Osteoblast (primary cell): ENCODE measurements around the gene PLXDC2. TPM values are rescaled to one million over a fixed set of nuclear protein-coding genes. Genes with fewer than 3 reads are reported as not detected.

ENCODE experiments used
- DNase-seq: peaks from one replicate; pipeline ENCODE4 v3.0.0; 2011; ENCODE audit warnings: low spot score, mixed read lengths; ENCODE audit not compliant: insufficient read length; ENCODE audit errors: missing footprints
- H2AFZ ChIP-seq: 2 replicates; pipeline ENCODE4 v1.6.0; 2011; ENCODE audit warnings: mild to moderate bottlenecking, low read length
- H3K27ac ChIP-seq: 2 replicates; pipeline ENCODE4 v1.5.1; 2011; ENCODE audit warnings: mild to moderate bottlenecking, low read depth, low read length, moderate library complexity
- H3K27me3 ChIP-seq: 2 replicates; pipeline ENCODE4 v1.6.0; 2012; ENCODE audit warnings: mild to moderate bottlenecking, control low read depth, inconsistent platforms, low read length, moderate library complexity; ENCODE audit not compliant: insufficient read depth
- H3K36me3 ChIP-seq: 2 replicates; pipeline ENCODE4 v1.5.1; 2011; ENCODE audit warnings: mild to moderate bottlenecking, low read length, control low read depth, moderate library complexity; ENCODE audit not compliant: insufficient read depth
- H3K4me1 ChIP-seq: 2 replicates; pipeline ENCODE4 v1.5.1; 2011; ENCODE audit warnings: mild to moderate bottlenecking, low read length, control low read depth, moderate library complexity; ENCODE audit not compliant: insufficient read depth
- H3K4me2 ChIP-seq: 2 replicates; pipeline ENCODE4 v1.6.0; 2011; ENCODE audit warnings: mild to moderate bottlenecking, low read length; ENCODE audit not compliant: insufficient read depth
- H3K4me3 ChIP-seq: fragments of 200-600 bp; sonication (generic); 3 replicates; pipeline ENCODE4 v1.5.1; 2012; ENCODE audit warnings: mild to moderate bottlenecking, low read length, inconsistent platforms; ENCODE audit not compliant: insufficient read depth
- H3K79me2 ChIP-seq: 2 replicates; pipeline ENCODE4 v1.6.0; 2012; ENCODE audit warnings: mild to moderate bottlenecking, low read length, control low read depth, inconsistent platforms; ENCODE audit not compliant: insufficient read depth
- H3K9me3 ChIP-seq: 2 replicates; pipeline ENCODE4 v1.5.1; 2011; ENCODE audit warnings: low read depth, low read length, control low read depth
- H4K20me1 ChIP-seq: 2 replicates; pipeline ENCODE4 v1.6.0; 2012; ENCODE audit warnings: mild to moderate bottlenecking, low read length, control low read depth; ENCODE audit not compliant: insufficient read depth
- CTCF ChIP-seq: IDR thresholded peaks from 2 replicates; pipeline ENCODE4 v1.5.1; 2011; ENCODE audit warnings: mild to moderate bottlenecking, low read depth, low read length, moderate library complexity; ENCODE audit errors: extremely low read depth
- total RNA-seq: library from RNA; depleted of rRNA; stranded (reverse); fragments of >200 nt; gene quantifications from 2 replicates; pipeline ENCODE4 v1.2.3, GENCODE V29; 2012

The PLXDC2 gene
- total RNA-seq, 1 donor: 63.3 TPM

- Histone ChIP-seq H3K4me2 (no peak overlapping the region), H3K36me3 (no peaks in the 10 kb centered on the region), H3K79me2 (no peaks in the 10 kb centered on the region), H3K4me3 (no peak overlapping the region), H3K9me3 (no peaks in the 10 kb centered on the region), H3K27ac (no peak overlapping the region), H3K4me1 (no peaks in the 10 kb centered on the region), H3K27me3 (no peaks in the 10 kb centered on the region), H4K20me1 (no peaks in the 10 kb centered on the region), H2AFZ (no peak overlapping the region)
- no peak for DNase-seq
- no peak for TF ChIP-seq CTCF
These were observed 213.3 kb downstream of the PLXDC2 start for GRCh38 chr10:20029523-20029922.

DNA sequence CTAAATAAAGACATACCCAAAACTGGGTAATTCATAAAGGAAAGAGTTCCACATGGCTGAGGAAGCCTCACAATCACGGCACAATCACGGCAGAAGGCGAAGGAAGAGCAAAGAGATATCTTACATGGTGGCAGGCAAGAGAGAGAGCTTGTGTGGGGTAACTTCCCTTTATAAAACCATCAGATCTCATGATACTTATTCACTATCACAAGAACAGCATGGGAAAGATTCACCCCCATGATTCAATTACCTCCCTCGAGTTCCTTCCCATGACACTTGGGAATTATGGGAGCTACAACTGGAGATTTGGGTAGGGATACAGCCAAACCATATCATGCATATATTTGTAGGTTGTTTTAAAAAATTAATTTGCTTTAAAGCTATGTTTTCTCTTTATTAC lies 217.2 kb downstream of the PLXDC2 start:
- Histone ChIP-seq H3K4me2 (no peak overlapping the region), H3K79me2 (no peaks in the 10 kb centered on the region)

DNA sequence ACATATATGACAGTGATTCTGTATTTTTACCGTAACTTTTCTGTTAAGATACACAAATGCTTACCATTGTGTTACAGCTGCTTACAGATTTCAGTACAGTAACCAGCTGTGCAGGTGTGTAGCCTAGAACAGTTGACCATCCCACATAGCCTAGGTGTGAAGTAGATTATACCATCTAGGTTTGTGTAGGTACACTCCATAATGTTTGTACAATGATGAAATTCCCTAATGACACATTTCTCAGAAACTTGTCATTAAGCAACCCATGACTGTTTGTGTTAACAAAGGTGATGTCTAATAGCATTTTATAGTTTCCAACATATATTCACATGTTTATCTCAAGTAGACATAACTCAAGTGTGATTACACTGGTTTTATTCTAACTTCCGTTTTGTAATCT lies 218.5 kb downstream of the PLXDC2 start:
- Histone ChIP-seq H3K27ac (no peak overlapping the region), H3K4me1 (no peaks in the 10 kb centered on the region), H3K9me3 (no peaks in the 10 kb centered on the region), H2AFZ (no peak overlapping the region), H3K79me2 (no peaks in the 10 kb centered on the region), H3K4me2 (no peak overlapping the region), H3K27me3 (no peaks in the 10 kb centered on the region), H3K4me3 (no peak overlapping the region), H3K36me3 (no peaks in the 10 kb centered on the region), H4K20me1 (no peaks in the 10 kb centered on the region)
- no peak for DNase-seq
- no peak for TF ChIP-seq CTCF

More for the DNA sequence above, 217.2 kb downstream of the PLXDC2 start:
- no peak overlapping the region for H3K4me3 ChIP-seq
- no peak overlapping the region for H2AFZ ChIP-seq
- H3K36me3 ChIP-seq: no peaks in the 10 kb centered on the region
- no peak for DNase-seq
- H4K20me1 ChIP-seq: no peaks in the 10 kb centered on the region
- H3K9me3 ChIP-seq: no peaks in the 10 kb centered on the region
- H3K27ac ChIP-seq: no peak overlapping the region
- no peaks in the 10 kb centered on the region for H3K27me3 ChIP-seq
- TF ChIP-seq CTCF: no peak
- no peaks in the 10 kb centered on the region for H3K4me1 ChIP-seq

GRCh38 chr10:20040012-20040411 lies 223.8 kb downstream of the PLXDC2 start:
- H3K4me3 ChIP-seq: no peak overlapping the region
- H3K27me3 ChIP-seq: no peaks in the 10 kb centered on the region
- no peaks in the 10 kb centered on the region for H3K36me3 ChIP-seq
- H3K79me2 ChIP-seq: no peaks in the 10 kb centered on the region
- no peak overlapping the region for H3K4me2 ChIP-seq
- no peak for DNase-seq
- no peak overlapping the region for H2AFZ ChIP-seq
- no peaks in the 10 kb centered on the region for H3K9me3 ChIP-seq
- no peak for TF ChIP-seq CTCF
- H3K27ac ChIP-seq: no peak overlapping the region
- H3K4me1 ChIP-seq: no peaks in the 10 kb centered on the region
- no peaks in the 10 kb centered on the region for H4K20me1 ChIP-seq
